Liver (tissue), 9 donors: ENCODE results near the gene IL21R. TPM values are rescaled to one million over a fixed set of nuclear protein-coding genes. Genes with fewer than 3 reads are reported as not detected.

ENCODE experiments used
- DNase-seq: peaks from one replicate; pipeline ENCODE4 v3.0.0-alpha.2; 2017; ENCODE audit warnings: low spot score
- H3K27ac ChIP-seq, 2 donors: one replicate each; pipeline ENCODE4 v1.7.0; 2013; ENCODE audit warnings: inconsistent platforms in 2 of 2, low read length in 2 of 2, control low read depth in 1 of 2, low read depth in 1 of 2, mild to moderate bottlenecking in 1 of 2
- H3K27me3 ChIP-seq, 4 donors: one replicate each; pipeline versions ENCODE4 v1.6.1 to v1.7.0; 2013; ENCODE audit warnings: low read length in 3 of 4, inconsistent platforms in 1 of 4, mild to moderate bottlenecking in 1 of 4, moderate library complexity in 1 of 4; ENCODE audit not compliant: control insufficient read depth in 4 of 4, insufficient read depth in 4 of 4
- H3K36me3 ChIP-seq, 4 donors: one replicate each; pipeline versions ENCODE4 v1.6.1 to v1.7.0; 2013; ENCODE audit warnings: low read length in 3 of 4, mild to moderate bottlenecking in 3 of 4, low read depth in 1 of 4, moderate library complexity in 1 of 4; ENCODE audit not compliant: control insufficient read depth in 4 of 4, insufficient read depth in 3 of 4
- H3K4me1 ChIP-seq, 4 donors: one replicate each; pipeline versions ENCODE4 v1.6.1 to v1.7.0; 2013; ENCODE audit warnings: low read length in 3 of 4, mild to moderate bottlenecking in 3 of 4, moderate library complexity in 1 of 4; ENCODE audit not compliant: control insufficient read depth in 4 of 4, insufficient read depth in 4 of 4
- H3K4me3 ChIP-seq, 3 donors: one replicate each; pipeline versions ENCODE4 v1.6.1 to v1.7.0; 2013; ENCODE audit warnings: low read length in 3 of 3, control low read depth in 1 of 3, low read depth in 1 of 3, mild to moderate bottlenecking in 1 of 3
- H3K9ac ChIP-seq, 2 donors: one replicate each; pipeline ENCODE4 v1.7.0; 2013; ENCODE audit warnings: low read length in 2 of 2, mild to moderate bottlenecking in 2 of 2, moderate library complexity in 2 of 2, control low read depth in 1 of 2, low read depth in 1 of 2
- H3K9me3 ChIP-seq, 4 donors: one replicate each; pipeline versions ENCODE4 v1.6.1 to v1.7.0; 2013; ENCODE audit warnings: low read length in 3 of 4; ENCODE audit not compliant: control insufficient read depth in 4 of 4
- EGR1 ChIP-seq, 2 donors: IDR thresholded peaks; 2 replicates each; pipeline ENCODE4 v1.6.1; 2016 to 2018; ENCODE audit warnings: antibody characterized with exemption in 2 of 2, low read depth in 2 of 2
- FOXA1 ChIP-seq: IDR thresholded peaks from 2 replicates; pipeline ENCODE4 v1.6.1; 2016; ENCODE audit warnings: antibody characterized with exemption
- FOXA2 ChIP-seq: IDR thresholded peaks from 2 replicates; pipeline ENCODE4 v1.6.1; 2016; ENCODE audit warnings: antibody characterized with exemption
- GABPA ChIP-seq, 2 donors: IDR thresholded peaks in 1 of 2; conservative IDR thresholded peaks in 1 of 2; 2 replicates each; pipeline ENCODE4 v1.6.1; 2016; ENCODE audit warnings: antibody characterized with exemption in 2 of 2, mild to moderate bottlenecking in 1 of 2, moderate library complexity in 1 of 2
- HNF4G ChIP-seq: IDR thresholded peaks from 2 replicates; pipeline ENCODE4 v1.6.1; 2016; ENCODE audit warnings: antibody characterized with exemption
- JUND ChIP-seq, 2 donors: IDR thresholded peaks; 2 replicates each; pipeline ENCODE4 v1.6.1; 2016; ENCODE audit warnings: antibody characterized with exemption in 2 of 2
- NR2F2 ChIP-seq: IDR thresholded peaks from 2 replicates; pipeline ENCODE4 v1.6.1; 2016; ENCODE audit warnings: antibody characterized with exemption
- RAD21 ChIP-seq, 2 donors: IDR thresholded peaks; 2 replicates each; pipeline ENCODE4 v1.6.1; 2016; ENCODE audit warnings: antibody characterized with exemption in 2 of 2, mild to moderate bottlenecking in 2 of 2
- RXRA ChIP-seq, 2 donors: IDR thresholded peaks; 2 replicates each; pipeline ENCODE4 v1.6.1; 2017 to 2018; ENCODE audit warnings: antibody characterized with exemption in 2 of 2, mild to moderate bottlenecking in 1 of 2
- SP1 ChIP-seq: IDR thresholded peaks from 2 replicates; pipeline ENCODE4 v1.6.1; 2018; ENCODE audit warnings: antibody characterized with exemption, mild to moderate bottlenecking
- TAF1 ChIP-seq: conservative IDR thresholded peaks from 2 replicates; pipeline ENCODE4 v1.6.1; 2016; ENCODE audit warnings: antibody characterized with exemption, mild to moderate bottlenecking
- YY1 ChIP-seq: IDR thresholded peaks from 2 replicates; pipeline ENCODE4 v1.6.1; 2016; ENCODE audit warnings: antibody characterized with exemption, mild to moderate bottlenecking
- WGBS: extraction: QIAGEN DNeasy Blood & Tissue Kit; methylation state at CpG from one replicate; pipeline ENCODE4 v1.1.7; 2013; 5-methylcytosine and 5-hydroxymethylcytosine counted together
- polyA plus RNA-seq, 2 donors: library from polyadenylated mRNA; stranded (reverse) in 1 of 2; unstranded in 1 of 2; fragments of 200-250 nt in 1 of 2; fragments of >200 nt in 1 of 2; fragmentation: Nextera tagmentation in 1 of 2; extraction: Ambion mirVana in 1 of 2; gene quantifications; one replicate each; pipeline versions ENCODE4 v1.2.1 to v1.2.3, GENCODE V29; 2013 to 2015
- total RNA-seq, 2 donors: library from RNA; depleted of rRNA; stranded (reverse); fragments of >200 nt; gene quantifications; one replicate each; pipeline ENCODE4 v1.2.3, GENCODE V29; 2014
- TF ChIP-seq, protein P1 (sequence below): IDR thresholded peaks from 2 replicates; pipeline ENCODE4 v1.6.1; 2016; ENCODE audit warnings: antibody characterized with exemption, mild to moderate bottlenecking
- TF ChIP-seq, protein P2 (sequence below): IDR thresholded peaks from 2 replicates; pipeline ENCODE4 v1.6.1; 2016; ENCODE audit warnings: antibody characterized with exemption
- TF ChIP-seq, protein P3 (sequence below): fragments of 150-350 bp; IDR thresholded peaks from 2 replicates; pipeline ENCODE4 v1.5.1; 2017; ENCODE audit warnings: improper control_type of control experiment, low read depth, low read length; ENCODE audit not compliant: missing input control
- TF ChIP-seq, protein P4 (sequence below): IDR thresholded peaks from 2 replicates; pipeline ENCODE4 v1.6.1; 2016; ENCODE audit warnings: antibody characterized with exemption
- TF ChIP-seq, protein P5 (sequence below): IDR thresholded peaks from 2 replicates; pipeline ENCODE4 v1.6.1; 2016; ENCODE audit warnings: antibody characterized with exemption
- donor health status: healthy.
- donor health status: healthy.
- donor health status: healthy.
- donor health status: healthy.
- donor health status: healthy.

The IL21R gene
- total and polyA plus RNA-seq, 4 donors = 0.19 to 0.84 (median 0.39) TPM

DNA sequence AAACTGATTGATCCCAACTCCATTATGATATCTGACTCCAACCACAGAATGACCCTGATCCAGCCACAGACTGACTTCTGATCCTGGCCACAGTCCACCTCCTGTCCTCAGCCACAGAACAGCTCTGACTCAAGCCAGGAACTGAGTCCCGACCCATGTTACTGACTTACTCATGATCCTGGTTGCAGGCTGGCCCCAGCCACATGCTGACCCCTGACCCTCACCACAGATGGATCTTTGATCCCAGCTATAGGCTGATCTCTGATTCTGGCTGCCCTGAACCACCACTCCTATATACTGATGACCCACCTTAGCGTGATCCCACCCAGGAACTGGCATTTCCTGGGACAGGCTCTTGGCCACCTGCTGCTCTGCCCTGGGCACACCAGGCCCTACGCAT, 32.2 kb upstream of the IL21R start:
- 79% methylated on average over 3 of the region's 3 CpGs for WGBS
- TF ChIP-seq HNF4G (no peak), TAF1 (no peak), EGR1 (IDR thresholded peaks at IDR 0.05; ENCODE audit: low read depth in 2 of 2) (no peak), RAD21 (IDR thresholded peaks at IDR 0.05) (no peak), FOXA2 (no peak), JUND (IDR thresholded peaks at IDR 0.05) (no peak), RXRA (IDR thresholded peaks at IDR 0.05) (no peak), GABPA (IDR thresholded peaks at IDR 0.05 in 1 of 2, conservative IDR thresholded peaks at IDR 0.05 in 1 of 2) (no peak), YY1 (no peak)
- TF ChIP-seq, protein P1, sequence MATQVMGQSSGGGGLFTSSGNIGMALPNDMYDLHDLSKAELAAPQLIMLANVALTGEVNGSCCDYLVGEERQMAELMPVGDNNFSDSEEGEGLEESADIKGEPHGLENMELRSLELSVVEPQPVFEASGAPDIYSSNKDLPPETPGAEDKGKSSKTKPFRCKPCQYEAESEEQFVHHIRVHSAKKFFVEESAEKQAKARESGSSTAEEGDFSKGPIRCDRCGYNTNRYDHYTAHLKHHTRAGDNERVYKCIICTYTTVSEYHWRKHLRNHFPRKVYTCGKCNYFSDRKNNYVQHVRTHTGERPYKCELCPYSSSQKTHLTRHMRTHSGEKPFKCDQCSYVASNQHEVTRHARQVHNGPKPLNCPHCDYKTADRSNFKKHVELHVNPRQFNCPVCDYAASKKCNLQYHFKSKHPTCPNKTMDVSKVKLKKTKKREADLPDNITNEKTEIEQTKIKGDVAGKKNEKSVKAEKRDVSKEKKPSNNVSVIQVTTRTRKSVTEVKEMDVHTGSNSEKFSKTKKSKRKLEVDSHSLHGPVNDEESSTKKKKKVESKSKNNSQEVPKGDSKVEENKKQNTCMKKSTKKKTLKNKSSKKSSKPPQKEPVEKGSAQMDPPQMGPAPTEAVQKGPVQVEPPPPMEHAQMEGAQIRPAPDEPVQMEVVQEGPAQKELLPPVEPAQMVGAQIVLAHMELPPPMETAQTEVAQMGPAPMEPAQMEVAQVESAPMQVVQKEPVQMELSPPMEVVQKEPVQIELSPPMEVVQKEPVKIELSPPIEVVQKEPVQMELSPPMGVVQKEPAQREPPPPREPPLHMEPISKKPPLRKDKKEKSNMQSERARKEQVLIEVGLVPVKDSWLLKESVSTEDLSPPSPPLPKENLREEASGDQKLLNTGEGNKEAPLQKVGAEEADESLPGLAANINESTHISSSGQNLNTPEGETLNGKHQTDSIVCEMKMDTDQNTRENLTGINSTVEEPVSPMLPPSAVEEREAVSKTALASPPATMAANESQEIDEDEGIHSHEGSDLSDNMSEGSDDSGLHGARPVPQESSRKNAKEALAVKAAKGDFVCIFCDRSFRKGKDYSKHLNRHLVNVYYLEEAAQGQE = no peak
- TF ChIP-seq, protein P2, sequence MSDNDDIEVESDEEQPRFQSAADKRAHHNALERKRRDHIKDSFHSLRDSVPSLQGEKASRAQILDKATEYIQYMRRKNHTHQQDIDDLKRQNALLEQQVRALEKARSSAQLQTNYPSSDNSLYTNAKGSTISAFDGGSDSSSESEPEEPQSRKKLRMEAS = no peak
- TF ChIP-seq, protein P3, sequence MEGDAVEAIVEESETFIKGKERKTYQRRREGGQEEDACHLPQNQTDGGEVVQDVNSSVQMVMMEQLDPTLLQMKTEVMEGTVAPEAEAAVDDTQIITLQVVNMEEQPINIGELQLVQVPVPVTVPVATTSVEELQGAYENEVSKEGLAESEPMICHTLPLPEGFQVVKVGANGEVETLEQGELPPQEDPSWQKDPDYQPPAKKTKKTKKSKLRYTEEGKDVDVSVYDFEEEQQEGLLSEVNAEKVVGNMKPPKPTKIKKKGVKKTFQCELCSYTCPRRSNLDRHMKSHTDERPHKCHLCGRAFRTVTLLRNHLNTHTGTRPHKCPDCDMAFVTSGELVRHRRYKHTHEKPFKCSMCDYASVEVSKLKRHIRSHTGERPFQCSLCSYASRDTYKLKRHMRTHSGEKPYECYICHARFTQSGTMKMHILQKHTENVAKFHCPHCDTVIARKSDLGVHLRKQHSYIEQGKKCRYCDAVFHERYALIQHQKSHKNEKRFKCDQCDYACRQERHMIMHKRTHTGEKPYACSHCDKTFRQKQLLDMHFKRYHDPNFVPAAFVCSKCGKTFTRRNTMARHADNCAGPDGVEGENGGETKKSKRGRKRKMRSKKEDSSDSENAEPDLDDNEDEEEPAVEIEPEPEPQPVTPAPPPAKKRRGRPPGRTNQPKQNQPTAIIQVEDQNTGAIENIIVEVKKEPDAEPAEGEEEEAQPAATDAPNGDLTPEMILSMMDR = no peak
- TF ChIP-seq, protein P4, sequence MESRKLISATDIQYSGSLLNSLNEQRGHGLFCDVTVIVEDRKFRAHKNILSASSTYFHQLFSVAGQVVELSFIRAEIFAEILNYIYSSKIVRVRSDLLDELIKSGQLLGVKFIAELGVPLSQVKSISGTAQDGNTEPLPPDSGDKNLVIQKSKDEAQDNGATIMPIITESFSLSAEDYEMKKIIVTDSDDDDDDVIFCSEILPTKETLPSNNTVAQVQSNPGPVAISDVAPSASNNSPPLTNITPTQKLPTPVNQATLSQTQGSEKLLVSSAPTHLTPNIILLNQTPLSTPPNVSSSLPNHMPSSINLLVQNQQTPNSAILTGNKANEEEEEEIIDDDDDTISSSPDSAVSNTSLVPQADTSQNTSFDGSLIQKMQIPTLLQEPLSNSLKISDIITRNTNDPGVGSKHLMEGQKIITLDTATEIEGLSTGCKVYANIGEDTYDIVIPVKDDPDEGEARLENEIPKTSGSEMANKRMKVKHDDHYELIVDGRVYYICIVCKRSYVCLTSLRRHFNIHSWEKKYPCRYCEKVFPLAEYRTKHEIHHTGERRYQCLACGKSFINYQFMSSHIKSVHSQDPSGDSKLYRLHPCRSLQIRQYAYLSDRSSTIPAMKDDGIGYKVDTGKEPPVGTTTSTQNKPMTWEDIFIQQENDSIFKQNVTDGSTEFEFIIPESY = no peak
- H3K27ac ChIP-seq = no peak overlapping the region
- H3K36me3 ChIP-seq = no peaks in the 10 kb centered on the region
- H3K4me3 ChIP-seq = no peak overlapping the region
- no peak for DNase-seq
- no peaks in the 10 kb centered on the region for H3K27me3 ChIP-seq
- no peaks in the 10 kb centered on the region for H3K9me3 ChIP-seq
- H3K9ac ChIP-seq = no peak overlapping the region
- peaks cover 8 to 21% (median 15%) of the 10 kb centered on the region in 4 donors for H3K4me1 ChIP-seq

DNA sequence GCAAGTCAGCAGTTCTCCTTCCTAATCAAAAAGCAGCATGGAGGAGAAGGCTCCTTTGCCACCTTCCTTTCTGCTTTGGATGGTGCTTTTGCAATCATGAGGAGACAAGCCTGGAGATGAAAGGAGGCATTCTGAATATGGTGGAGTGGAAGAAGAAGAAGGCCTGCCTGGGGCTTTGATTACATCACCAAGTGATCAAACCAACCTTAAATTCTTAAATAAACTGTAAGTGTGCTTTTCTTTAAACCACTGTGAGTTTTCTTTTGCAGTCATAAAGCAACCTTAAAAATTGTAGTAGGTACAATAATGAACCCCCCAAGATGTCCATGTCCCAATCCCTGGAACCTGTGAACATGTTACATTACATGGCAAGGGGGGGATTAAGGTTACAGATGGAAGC, 31.7 kb upstream of the IL21R start:
- no peak overlapping the region for H3K9ac ChIP-seq
- no peak for TF ChIP-seq RAD21 (IDR thresholded peaks at IDR 0.05)
- no peak for TF ChIP-seq JUND (IDR thresholded peaks at IDR 0.05)
- no peak for TF ChIP-seq GABPA (IDR thresholded peaks at IDR 0.05 in 1 of 2, conservative IDR thresholded peaks at IDR 0.05 in 1 of 2)
- TF ChIP-seq, protein P5, sequence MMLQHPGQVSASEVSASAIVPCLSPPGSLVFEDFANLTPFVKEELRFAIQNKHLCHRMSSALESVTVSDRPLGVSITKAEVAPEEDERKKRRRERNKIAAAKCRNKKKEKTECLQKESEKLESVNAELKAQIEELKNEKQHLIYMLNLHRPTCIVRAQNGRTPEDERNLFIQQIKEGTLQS = no peak
- TF ChIP-seq FOXA2 = no peak
- TF ChIP-seq, protein P1 = no peak
- TF ChIP-seq TAF1 = no peak
- no peak for TF ChIP-seq FOXA1
- TF ChIP-seq HNF4G = no peak
- TF ChIP-seq, protein P2 = no peak
- no peak for TF ChIP-seq NR2F2
- no peak for TF ChIP-seq SP1
- no peaks in the 10 kb centered on the region for H3K9me3 ChIP-seq
- H3K4me3 ChIP-seq = no peak overlapping the region
- no peak for DNase-seq
- H3K27me3 ChIP-seq = no peaks in the 10 kb centered on the region
- no peak overlapping the region for H3K27ac ChIP-seq
- no peaks in the 10 kb centered on the region for H3K36me3 ChIP-seq
- peaks cover 8 to 18% (median 13%) of the 10 kb centered on the region in 4 donors for H3K4me1 ChIP-seq
